ENCODE data around the gene ABHD13.
A peak's percentile ranks its signal among the peaks of the same experiment; 100 is the strongest.

Gene ABHD13

GRCh38 chr13:108218044-108218974 lies at the start of gene ABHD13:
TSS of gene ABHD13 (plus strand) at chr13:108218392. CDS start at chr13:108229219, 10,827 bp downstream.
- TF ChIP-seq POLR2A (IDR thresholded peaks at IDR 0.05; ENCODE audit: low read depth, low read length) = peak; percentile 78
- FAIRE-seq (peak; percentile 98), DNase-seq (ENCODE audit: insufficient read length, low spot score) (peak; percentile 95)

GRCh38 chr13:108168929-108169328 lies 49.3 kb upstream of the ABHD13 start:
- TF ChIP-seq POLR2A (IDR thresholded peaks at IDR 0.05; ENCODE audit: low read depth, low read length) = no peak
- DNase-seq (ENCODE audit: insufficient read length, low spot score) (no peak), FAIRE-seq (no peak)

- DNase-seq (ENCODE audit: insufficient read length, low spot score) (peak; percentile 45), FAIRE-seq (peak; percentile 75)
- TF ChIP-seq POLR2A (IDR thresholded peaks at IDR 0.05; ENCODE audit: low read depth, low read length) = no peak
Observed at GRCh38 chr13:108176685-108177274, 41.4 kb upstream of the ABHD13 start.

DNA sequence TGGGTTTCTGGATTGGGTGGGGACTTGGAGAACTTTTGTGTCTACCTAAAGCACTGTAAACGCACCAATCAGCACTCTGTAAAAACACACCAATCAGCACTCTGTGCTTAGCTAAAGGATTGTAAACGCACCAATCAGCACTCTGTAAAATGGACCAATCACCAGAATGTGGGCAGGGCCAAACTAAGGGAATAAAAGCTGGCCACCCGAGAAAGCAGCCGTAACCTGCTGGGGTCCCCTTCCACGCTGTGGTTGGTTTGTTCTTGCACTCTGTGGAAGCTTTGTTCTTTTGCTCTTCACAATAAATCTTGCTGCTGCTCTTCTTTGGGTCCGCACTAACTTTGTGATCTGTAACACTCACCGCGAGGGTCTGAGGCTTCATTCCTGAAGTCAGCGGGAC lies 40.1 kb upstream of the ABHD13 start:
- no peak for FAIRE-seq
- no peak for DNase-seq (ENCODE audit: insufficient read length, low spot score)
- no peak for TF ChIP-seq POLR2A (IDR thresholded peaks at IDR 0.05; ENCODE audit: low read depth, low read length)

GRCh38 chr13:108182652-108183051 lies 35.5 kb upstream of the ABHD13 start:
- TF ChIP-seq POLR2A (IDR thresholded peaks at IDR 0.05; ENCODE audit: low read depth, low read length) = no peak
- no peak for DNase-seq (ENCODE audit: insufficient read length, low spot score)
- peak; percentile 43 for FAIRE-seq

DNA sequence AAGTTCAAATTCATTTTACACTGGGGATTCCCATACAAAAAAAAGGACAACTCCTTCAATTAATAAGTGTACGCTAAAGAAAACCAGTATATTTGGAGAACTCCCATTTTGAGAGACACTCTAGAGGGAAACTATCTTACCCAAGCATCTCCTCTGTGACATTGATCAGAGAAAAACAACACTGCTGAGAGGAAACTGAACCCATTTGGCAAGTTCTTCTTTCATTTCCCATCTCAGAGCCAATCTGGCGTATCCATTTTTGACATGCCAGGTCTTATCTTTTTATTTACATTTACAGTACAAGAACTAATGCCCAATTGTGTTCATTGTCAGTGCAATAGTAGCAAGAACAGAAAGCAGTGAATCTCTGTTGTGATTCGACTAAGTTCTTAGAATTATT lies 33.0 kb upstream of the ABHD13 start:
- DNase-seq (ENCODE audit: insufficient read length, low spot score) (no peak), FAIRE-seq (peak; percentile 33)
- no peak for TF ChIP-seq POLR2A (IDR thresholded peaks at IDR 0.05; ENCODE audit: low read depth, low read length)

DNA sequence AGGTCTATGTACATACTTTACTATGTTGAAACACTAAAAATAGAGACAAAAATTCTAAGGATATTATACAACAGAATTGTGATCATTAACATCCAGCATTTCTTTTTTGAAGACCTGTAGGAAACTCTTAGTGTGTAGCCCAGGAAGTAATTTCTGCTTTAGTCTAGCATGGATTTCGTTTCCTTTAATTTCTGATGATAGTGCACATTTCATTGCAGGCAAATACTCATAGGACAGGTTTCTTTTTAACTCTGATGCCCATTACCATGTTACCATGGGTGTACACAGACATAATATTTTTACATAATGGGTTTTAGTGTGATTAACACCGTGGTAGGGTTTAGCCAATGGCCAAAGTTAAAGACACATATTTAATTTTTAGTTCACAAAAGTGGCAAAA lies 29.9 kb upstream of the ABHD13 start:
- TF ChIP-seq POLR2A (IDR thresholded peaks at IDR 0.05; ENCODE audit: low read depth, low read length) = no peak
- FAIRE-seq = no peak
- no peak for DNase-seq (ENCODE audit: insufficient read length, low spot score)

- peak; percentile 76 for FAIRE-seq
- no peak for DNase-seq (ENCODE audit: insufficient read length, low spot score)
- TF ChIP-seq POLR2A (IDR thresholded peaks at IDR 0.05; ENCODE audit: low read depth, low read length) = no peak
Observed at GRCh38 chr13:108190897-108191296, 27.3 kb upstream of the ABHD13 start.

DNA sequence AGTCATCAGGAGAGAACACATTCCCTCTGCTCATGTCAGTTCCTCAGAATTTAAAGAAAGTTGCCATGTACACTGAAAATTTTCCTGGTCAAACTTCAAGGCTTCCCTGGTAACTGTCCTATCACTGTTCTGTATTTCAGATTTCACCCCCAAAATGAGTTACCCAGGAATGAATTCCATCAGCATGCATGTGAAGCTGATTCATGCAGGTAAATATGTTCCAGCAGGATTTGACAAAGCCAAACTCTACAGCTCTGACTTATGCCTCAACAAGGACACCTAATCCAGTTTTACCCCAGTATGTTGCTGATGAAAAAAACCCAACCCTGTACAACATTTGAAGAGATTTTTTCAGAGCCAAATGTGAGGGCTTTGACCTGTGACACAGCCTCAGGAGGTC lies 24.4 kb upstream of the ABHD13 start:
- DNase-seq (ENCODE audit: insufficient read length, low spot score) (no peak), FAIRE-seq (peak; percentile 72)
- TF ChIP-seq POLR2A (IDR thresholded peaks at IDR 0.05; ENCODE audit: low read depth, low read length) = no peak

DNA sequence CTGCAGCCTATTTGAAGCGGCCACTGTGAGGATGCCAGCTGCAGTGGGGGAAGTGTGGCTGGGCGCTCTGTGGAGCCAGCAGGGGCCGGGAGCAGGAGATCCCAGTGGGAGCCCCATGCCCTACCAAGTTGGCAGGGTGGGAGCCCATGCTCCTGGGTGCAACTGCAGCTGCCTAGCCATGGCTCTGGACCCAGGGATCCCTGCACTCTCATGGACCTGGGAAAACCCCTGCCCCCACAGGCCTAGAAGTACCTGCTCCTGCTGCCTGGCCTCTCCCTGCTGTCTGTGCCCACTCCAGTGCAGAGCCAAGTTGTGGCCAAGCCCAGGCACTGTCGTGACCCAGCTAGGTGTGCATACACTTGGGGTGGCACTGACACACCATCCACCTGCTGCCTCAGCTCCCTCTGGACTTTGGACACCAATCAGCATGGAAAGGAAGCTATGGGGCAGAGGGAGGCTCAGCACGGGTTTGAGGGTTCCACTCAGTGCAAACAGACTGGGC lies 23.7 kb upstream of the ABHD13 start:
- TF ChIP-seq POLR2A (IDR thresholded peaks at IDR 0.05; ENCODE audit: low read depth, low read length) = no peak
- DNase-seq (ENCODE audit: insufficient read length, low spot score) (no peak), FAIRE-seq (no peak)

- no peak for DNase-seq (ENCODE audit: insufficient read length, low spot score)
- TF ChIP-seq POLR2A (IDR thresholded peaks at IDR 0.05; ENCODE audit: low read depth, low read length) = no peak
- FAIRE-seq = no peak
Observed at GRCh38 chr13:108195146-108195545, 23.0 kb upstream of the ABHD13 start.

GRCh38 chr13:108195861-108196260 lies 22.3 kb upstream of the ABHD13 start:
- FAIRE-seq = no peak
- TF ChIP-seq POLR2A (IDR thresholded peaks at IDR 0.05; ENCODE audit: low read depth, low read length) = no peak
- no peak for DNase-seq (ENCODE audit: insufficient read length, low spot score)

DNA sequence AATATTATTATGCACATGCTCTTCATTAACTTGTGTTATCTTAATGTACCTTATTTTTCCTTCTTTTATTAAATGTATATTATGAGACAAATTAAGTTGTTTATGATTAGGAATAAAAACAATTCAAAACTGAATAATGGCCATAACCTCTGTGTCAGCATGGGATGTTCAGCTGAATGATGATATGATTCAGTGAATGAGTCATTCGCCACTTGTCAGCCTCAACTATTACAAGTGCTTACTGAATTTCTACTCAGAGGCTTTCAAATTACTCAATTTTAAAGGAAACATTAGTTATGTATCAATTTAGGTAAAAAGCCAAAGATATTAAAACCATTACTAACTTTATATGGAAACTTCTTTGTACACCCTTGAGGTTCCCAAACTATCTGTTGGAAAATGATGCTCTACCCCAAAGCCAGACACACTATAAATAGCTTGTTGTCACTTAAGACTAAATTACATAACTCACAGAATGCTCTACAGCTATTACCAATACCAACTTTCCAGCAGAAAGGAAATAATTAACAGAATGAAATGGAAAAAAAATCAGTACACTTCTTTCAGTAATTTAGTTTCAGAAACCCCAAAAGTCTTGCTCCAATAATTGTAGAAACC lies 17.3 kb upstream of the ABHD13 start:
- DNase-seq (ENCODE audit: insufficient read length, low spot score) (no peak), FAIRE-seq (peak; percentile 95)
- TF ChIP-seq POLR2A (IDR thresholded peaks at IDR 0.05; ENCODE audit: low read depth, low read length) = no peak

GRCh38 chr13:108210551-108210950 lies 7.6 kb upstream of the ABHD13 start:
- DNase-seq (ENCODE audit: insufficient read length, low spot score) (no peak), FAIRE-seq (peak; percentile 87)
- no peak for TF ChIP-seq POLR2A (IDR thresholded peaks at IDR 0.05; ENCODE audit: low read depth, low read length)
